Retinal pigment epithelial cell (primary cell): Measurements from ENCODE around the gene OPCML.

Experiments
- DNase-seq: peaks from one replicate; pipeline ENCODE4 v3.0.0-alpha.2; 2010; ENCODE audit warnings: low read depth
- H3K4me3 ChIP-seq: 2 replicates; pipeline ENCODE4 v1.5.1; 2011; ENCODE audit warnings: mild to moderate bottlenecking, low read length, control low read depth, moderate library complexity
- CTCF ChIP-seq: conservative IDR thresholded peaks from 2 replicates; pipeline ENCODE4 v1.5.1; 2011; ENCODE audit warnings: low read depth, low read length, control low read depth, inconsistent platforms

The OPCML gene

GRCh38 chr11:133338588-133338987, 193.7 kb downstream of the OPCML start:
- TF ChIP-seq CTCF, result no peak
- DNase-seq, result no peak
- no peak overlapping the region for H3K4me3 ChIP-seq

GRCh38 chr11:133337951-133338418, 194.3 kb downstream of the OPCML start:
- no peak for DNase-seq
- TF ChIP-seq CTCF, result no peak
- no peak overlapping the region for H3K4me3 ChIP-seq

- H3K4me3 ChIP-seq, result no peak overlapping the region
- no peak for DNase-seq
- TF ChIP-seq CTCF, result no peak
These were observed 195.1 kb downstream of the OPCML start for GRCh38 chr11:133337193-133337592.

GRCh38 chr11:133331031-133331430, 201.3 kb downstream of the OPCML start:
- no peak for TF ChIP-seq CTCF
- no peak for DNase-seq
- no peak overlapping the region for H3K4me3 ChIP-seq

- TF ChIP-seq CTCF, result no peak
- no peak overlapping the region for H3K4me3 ChIP-seq
- DNase-seq, result no peak
These were observed 205.5 kb downstream of the OPCML start for GRCh38 chr11:133326849-133327248.

- TF ChIP-seq CTCF, result no peak
- no peak overlapping the region for H3K4me3 ChIP-seq
- DNase-seq, result no peak
These were observed 206.0 kb downstream of the OPCML start for GRCh38 chr11:133326332-133326731.

GRCh38 chr11:133325711-133326110, 206.6 kb downstream of the OPCML start:
- H3K4me3 ChIP-seq, result no peak overlapping the region
- no peak for DNase-seq
- TF ChIP-seq CTCF, result no peak
